ENCODE measurements around the gene SMG7. TPM values are rescaled to one million over a fixed set of nuclear protein-coding genes. Genes with fewer than 3 reads are reported as not detected.

SMG7 gene
- polyA plus RNA-seq, 1 donor from 2014 or later = 19.1 TPM

- H3K9me3 ChIP-seq (ENCODE audit: low read length) = no peaks in the 10 kb centered on the region
- H3K79me2 ChIP-seq (replicated peaks; ENCODE audit: insufficient read depth, low read length) = peaks cover 3% of the 10 kb centered on the region
- H3K36me3 ChIP-seq (ENCODE audit: insufficient read depth, low read length) = peaks cover 16% of the 10 kb centered on the region
- no peak overlapping the region for H3K4me2 ChIP-seq (ENCODE audit: low read length)
- no peak overlapping the region for H3K9ac ChIP-seq (ENCODE audit: low read length)
- H3K27me3 ChIP-seq (ENCODE audit: insufficient read depth, low read depth, low read length) = no peaks in the 10 kb centered on the region
- H3K9me2 ChIP-seq (ENCODE audit: insufficient read depth, low read length) = no peaks in the 10 kb centered on the region
- no peak overlapping the region for H3K4me3 ChIP-seq (ENCODE audit: low read length)
- H2AFZ ChIP-seq (ENCODE audit: low read depth, low read length) = no peak overlapping the region
- H3F3A ChIP-seq (ENCODE audit: insufficient read depth, low read length, poor library complexity, severe bottlenecking) = no peaks in the 10 kb centered on the region
- no peaks in the 10 kb centered on the region for H4K20me1 ChIP-seq (ENCODE audit: insufficient read depth)
- no peak overlapping the region for H3K27ac ChIP-seq (ENCODE audit: low read length)
- no peak for TF ChIP-seq EZH2 (IDR thresholded peaks at IDR 0.05; ENCODE audit: borderline replicate concordance, insufficient read depth, low read length, poor library complexity, severe bottlenecking)
- TF ChIP-seq, protein P1, sequence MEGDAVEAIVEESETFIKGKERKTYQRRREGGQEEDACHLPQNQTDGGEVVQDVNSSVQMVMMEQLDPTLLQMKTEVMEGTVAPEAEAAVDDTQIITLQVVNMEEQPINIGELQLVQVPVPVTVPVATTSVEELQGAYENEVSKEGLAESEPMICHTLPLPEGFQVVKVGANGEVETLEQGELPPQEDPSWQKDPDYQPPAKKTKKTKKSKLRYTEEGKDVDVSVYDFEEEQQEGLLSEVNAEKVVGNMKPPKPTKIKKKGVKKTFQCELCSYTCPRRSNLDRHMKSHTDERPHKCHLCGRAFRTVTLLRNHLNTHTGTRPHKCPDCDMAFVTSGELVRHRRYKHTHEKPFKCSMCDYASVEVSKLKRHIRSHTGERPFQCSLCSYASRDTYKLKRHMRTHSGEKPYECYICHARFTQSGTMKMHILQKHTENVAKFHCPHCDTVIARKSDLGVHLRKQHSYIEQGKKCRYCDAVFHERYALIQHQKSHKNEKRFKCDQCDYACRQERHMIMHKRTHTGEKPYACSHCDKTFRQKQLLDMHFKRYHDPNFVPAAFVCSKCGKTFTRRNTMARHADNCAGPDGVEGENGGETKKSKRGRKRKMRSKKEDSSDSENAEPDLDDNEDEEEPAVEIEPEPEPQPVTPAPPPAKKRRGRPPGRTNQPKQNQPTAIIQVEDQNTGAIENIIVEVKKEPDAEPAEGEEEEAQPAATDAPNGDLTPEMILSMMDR (IDR thresholded peaks at IDR 0.05; ENCODE audit: poor library complexity, severe bottlenecking) = no peak
- no peak for TF ChIP-seq MXI1 (conservative IDR thresholded peaks at IDR 0.05; ENCODE audit: poor library complexity, severe bottlenecking)
- TF ChIP-seq POLR2AphosphoS5 (IDR thresholded peaks at IDR 0.05) = no peak
- no peak for TF ChIP-seq TAF1 (IDR thresholded peaks at IDR 0.05; ENCODE audit: low read depth)
- TF ChIP-seq SMC3 (conservative IDR thresholded peaks at IDR 0.05; ENCODE audit: poor library complexity) = no peak
- no peak for TF ChIP-seq RAD21 (conservative IDR thresholded peaks at IDR 0.05)
- TF ChIP-seq, protein P2, sequence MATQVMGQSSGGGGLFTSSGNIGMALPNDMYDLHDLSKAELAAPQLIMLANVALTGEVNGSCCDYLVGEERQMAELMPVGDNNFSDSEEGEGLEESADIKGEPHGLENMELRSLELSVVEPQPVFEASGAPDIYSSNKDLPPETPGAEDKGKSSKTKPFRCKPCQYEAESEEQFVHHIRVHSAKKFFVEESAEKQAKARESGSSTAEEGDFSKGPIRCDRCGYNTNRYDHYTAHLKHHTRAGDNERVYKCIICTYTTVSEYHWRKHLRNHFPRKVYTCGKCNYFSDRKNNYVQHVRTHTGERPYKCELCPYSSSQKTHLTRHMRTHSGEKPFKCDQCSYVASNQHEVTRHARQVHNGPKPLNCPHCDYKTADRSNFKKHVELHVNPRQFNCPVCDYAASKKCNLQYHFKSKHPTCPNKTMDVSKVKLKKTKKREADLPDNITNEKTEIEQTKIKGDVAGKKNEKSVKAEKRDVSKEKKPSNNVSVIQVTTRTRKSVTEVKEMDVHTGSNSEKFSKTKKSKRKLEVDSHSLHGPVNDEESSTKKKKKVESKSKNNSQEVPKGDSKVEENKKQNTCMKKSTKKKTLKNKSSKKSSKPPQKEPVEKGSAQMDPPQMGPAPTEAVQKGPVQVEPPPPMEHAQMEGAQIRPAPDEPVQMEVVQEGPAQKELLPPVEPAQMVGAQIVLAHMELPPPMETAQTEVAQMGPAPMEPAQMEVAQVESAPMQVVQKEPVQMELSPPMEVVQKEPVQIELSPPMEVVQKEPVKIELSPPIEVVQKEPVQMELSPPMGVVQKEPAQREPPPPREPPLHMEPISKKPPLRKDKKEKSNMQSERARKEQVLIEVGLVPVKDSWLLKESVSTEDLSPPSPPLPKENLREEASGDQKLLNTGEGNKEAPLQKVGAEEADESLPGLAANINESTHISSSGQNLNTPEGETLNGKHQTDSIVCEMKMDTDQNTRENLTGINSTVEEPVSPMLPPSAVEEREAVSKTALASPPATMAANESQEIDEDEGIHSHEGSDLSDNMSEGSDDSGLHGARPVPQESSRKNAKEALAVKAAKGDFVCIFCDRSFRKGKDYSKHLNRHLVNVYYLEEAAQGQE (IDR thresholded peaks at IDR 0.05; ENCODE audit: borderline replicate concordance) = no peak
- TF ChIP-seq EP300 (conservative IDR thresholded peaks at IDR 0.05; ENCODE audit: poor library complexity, severe bottlenecking) = no peak
Measured at GRCh38 chr1:183514235-183514634, 41.9 kb downstream of the SMG7 start.

- Histone ChIP-seq H3K9me2 (ENCODE audit: insufficient read depth, low read length) (no peaks in the 10 kb centered on the region), H4K20me1 (ENCODE audit: insufficient read depth) (no peaks in the 10 kb centered on the region), H3K27me3 (ENCODE audit: insufficient read depth, low read depth, low read length) (no peaks in the 10 kb centered on the region), H3K36me3 (ENCODE audit: insufficient read depth, low read length) (peaks cover 16% of the 10 kb centered on the region), H3K79me2 (replicated peaks; ENCODE audit: insufficient read depth, low read length) (peaks cover 3% of the 10 kb centered on the region), H3K4me3 (ENCODE audit: low read length) (no peak overlapping the region), H3K9me3 (ENCODE audit: low read length) (no peaks in the 10 kb centered on the region), H3K27ac (ENCODE audit: low read length) (no peak overlapping the region), H3K4me2 (ENCODE audit: low read length) (no peak overlapping the region), H3F3A (ENCODE audit: insufficient read depth, low read length, poor library complexity, severe bottlenecking) (no peaks in the 10 kb centered on the region), H2AFZ (ENCODE audit: low read depth, low read length) (no peak overlapping the region), H3K9ac (ENCODE audit: low read length) (no peak overlapping the region)
- no peak for TF ChIP-seq TAF1 (IDR thresholded peaks at IDR 0.05; ENCODE audit: low read depth)
- no peak for TF ChIP-seq POLR2AphosphoS5 (IDR thresholded peaks at IDR 0.05)
- TF ChIP-seq MXI1 (conservative IDR thresholded peaks at IDR 0.05; ENCODE audit: poor library complexity, severe bottlenecking) = no peak
- TF ChIP-seq EP300 (conservative IDR thresholded peaks at IDR 0.05; ENCODE audit: poor library complexity, severe bottlenecking) = no peak
- TF ChIP-seq, protein P2 (IDR thresholded peaks at IDR 0.05; ENCODE audit: borderline replicate concordance) = no peak
- TF ChIP-seq SMC3 (conservative IDR thresholded peaks at IDR 0.05; ENCODE audit: poor library complexity) = no peak
- TF ChIP-seq RAD21 (conservative IDR thresholded peaks at IDR 0.05) = no peak
- TF ChIP-seq, protein P1 (IDR thresholded peaks at IDR 0.05; ENCODE audit: poor library complexity, severe bottlenecking) = no peak
- TF ChIP-seq EZH2 (IDR thresholded peaks at IDR 0.05; ENCODE audit: borderline replicate concordance, insufficient read depth, low read length, poor library complexity, severe bottlenecking) = no peak
Measured at GRCh38 chr1:183515002-183515689, 42.8 kb downstream of the SMG7 start.

All from neural cell (in vitro differentiated cells).